ENCODE data around the gene CCSER1.
"Not testable (repeated sequence)": the region's sequence is repeated elsewhere in the genome, so short reads cannot be mapped to it uniquely, and the experiment has no call there.

CCSER1 gene

DNA sequence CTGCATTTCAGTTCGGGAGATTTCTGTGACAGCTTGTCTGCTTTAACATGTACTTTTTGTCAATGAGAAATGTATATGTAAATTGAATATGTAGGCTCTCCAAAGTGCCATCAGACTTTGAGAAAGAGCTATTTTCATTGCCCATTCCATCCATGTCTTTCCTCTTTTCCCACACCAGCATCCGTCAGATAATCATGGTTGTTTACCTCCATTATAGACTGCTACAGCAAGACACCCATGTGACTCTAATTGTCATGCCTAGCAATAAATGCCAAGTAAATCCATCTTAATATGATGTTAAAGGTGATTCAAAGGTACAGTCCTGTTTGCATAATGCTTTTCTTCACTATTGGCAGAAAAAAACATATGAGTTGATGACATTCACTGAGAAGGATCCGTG is 1157.3 kb downstream of the CCSER1 start:
- DNase-seq (ENCODE audit: low read depth): no peak

DNA sequence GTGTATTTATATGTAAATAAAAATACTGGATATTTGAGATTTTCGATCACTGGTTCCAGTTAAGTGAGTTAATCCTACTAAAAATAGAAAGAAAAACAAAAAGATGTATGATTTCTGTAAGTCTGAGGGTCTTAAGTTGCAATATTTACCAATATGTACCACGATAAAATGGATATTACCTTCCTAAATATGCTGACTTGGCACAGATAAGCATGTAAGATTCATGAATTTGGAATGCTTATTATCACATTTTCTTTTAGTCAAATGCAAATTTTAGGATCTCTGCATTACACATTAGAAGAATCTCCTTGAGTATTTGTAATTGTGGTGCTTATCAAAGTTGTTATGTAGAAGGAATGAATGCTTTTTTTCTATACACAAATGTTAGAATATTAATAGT is 1158.3 kb downstream of the CCSER1 start:
- DNase-seq (ENCODE audit: low read depth): no peak

DNA sequence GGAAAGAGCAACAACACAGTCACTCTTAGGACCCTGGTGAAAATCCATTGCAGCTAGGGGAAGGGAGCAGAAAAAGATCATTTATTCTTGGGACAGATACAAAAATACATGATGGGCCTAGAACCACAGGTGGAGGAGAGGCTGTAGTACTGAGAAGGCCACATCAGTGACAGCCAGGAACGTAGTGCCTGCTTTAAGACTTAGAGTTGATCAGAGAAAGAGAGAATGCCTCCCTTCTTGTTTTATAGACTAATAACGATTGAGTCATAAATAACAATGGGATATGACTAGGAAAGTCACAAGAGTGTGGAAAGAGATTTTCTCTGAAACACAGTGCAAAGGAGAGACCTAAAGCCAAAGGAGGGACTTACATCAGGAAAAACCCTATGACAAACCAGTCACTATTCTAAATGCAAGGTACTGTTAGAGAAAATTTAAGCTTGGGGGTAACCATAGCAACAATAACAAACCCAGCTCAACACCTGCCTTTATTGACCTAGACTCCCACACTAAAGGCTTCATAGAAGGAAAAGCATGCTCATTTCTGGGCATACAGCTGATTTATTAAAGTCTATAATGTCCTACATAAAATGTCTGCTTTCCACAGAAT is 1161.6 kb downstream of the CCSER1 start:
- DNase-seq (ENCODE audit: low read depth): no peak

DNA sequence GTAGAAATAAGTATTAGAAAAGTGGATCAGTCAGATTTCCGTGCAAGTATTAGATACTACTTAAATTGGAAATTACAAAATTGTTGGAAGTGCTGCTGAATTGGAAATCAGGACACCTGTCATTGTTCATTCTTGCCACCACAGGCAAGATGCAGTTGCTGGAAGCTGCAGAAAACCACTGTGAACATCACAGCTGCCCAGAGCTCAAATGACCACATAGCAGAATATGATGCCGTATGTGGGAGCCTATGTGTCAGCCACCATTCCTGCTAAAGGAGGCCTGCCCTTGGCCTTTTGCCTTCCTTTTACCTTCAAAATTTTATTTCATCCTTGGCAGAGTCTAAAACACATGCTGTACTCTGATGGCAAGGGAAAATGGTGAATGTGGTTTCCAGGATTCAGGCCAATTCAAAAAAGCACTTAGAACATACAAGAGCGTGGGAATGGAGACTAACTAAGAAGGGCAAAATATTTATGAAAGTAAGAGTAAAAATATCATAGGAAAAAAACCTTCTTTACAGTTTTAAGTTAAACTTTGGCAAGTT is 1171.0 kb downstream of the CCSER1 start:
- DNase-seq (ENCODE audit: low read depth): no peak

DNA sequence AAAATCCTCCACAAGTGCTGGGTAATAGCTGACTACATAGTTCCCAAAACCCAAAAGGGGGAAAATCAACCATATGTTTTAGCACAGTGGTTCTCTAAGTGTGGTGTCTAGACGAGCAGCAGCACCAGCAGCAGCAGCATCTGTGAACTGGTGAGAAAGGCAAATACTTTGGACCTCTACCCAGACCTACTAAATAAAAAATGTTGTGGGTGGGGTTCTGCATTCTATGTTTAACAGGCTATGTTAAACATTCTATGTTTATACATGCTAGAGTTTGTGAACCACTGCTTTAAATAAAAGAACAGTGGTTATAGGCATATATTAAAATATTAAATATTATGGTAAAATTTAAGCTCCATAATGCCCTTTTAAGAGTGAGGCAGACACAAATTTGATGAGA is 1171.6 kb downstream of the CCSER1 start:
- no peak for DNase-seq (ENCODE audit: low read depth)

DNA sequence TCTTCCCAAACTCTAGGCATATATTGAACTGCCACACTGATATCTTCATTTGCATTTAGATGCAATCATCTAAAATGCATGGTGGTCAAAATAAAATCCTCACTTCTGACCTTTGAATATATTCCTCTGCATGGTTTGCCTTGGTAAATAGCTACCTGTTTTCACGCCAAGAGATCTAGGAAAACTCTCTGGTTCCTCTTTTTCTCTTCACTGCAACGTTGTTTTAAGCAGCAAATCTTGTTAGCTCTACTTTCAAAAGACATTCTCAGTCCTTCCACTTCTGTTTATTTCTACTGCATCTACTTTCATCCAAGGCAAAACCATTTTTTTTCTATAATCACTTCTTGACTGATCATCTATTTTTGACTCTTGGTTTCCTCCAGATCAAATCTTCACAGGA is 1174.9 kb downstream of the CCSER1 start:
- DNase-seq (ENCODE audit: low read depth): no peak

DNA sequence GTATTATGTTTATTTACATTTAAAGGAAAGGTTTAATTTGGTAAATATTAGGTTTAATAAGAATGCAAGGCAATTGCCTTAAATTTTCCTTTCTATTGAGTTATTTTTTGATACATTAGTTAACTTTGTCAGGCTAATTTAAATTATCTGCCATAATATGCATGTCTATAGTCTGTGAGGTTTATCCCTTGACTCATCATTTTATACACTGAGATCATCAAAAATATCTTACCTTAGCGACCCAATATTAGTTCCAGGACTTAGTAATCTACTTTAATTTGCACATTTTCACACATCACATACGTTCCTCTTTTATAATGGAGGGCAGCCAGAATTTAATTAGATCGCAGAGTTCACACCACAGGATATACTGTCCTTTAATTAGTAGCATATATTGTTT is 1177.1 kb downstream of the CCSER1 start:
- no peak for DNase-seq (ENCODE audit: low read depth)

DNA sequence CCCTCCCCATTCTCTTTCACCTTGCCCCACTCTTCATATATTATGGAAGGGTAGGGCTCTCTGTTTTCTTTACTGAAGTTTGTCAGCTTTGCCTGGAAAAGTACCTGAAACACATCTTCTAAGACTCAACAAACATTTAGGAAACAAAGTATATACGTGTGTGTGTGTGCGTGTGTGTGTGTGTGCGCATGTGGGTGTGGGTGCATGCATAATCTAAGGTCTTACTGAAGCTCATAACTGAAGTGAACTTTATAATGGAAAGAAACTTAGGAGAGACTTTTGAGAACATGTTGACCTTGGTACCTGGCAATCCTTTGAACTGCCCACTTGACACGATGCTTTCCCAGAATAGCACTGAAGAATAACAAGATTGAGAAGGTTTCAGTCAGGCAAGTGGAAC is 1190.2 kb downstream of the CCSER1 start:
- DNase-seq (ENCODE audit: low read depth): no peak

DNA sequence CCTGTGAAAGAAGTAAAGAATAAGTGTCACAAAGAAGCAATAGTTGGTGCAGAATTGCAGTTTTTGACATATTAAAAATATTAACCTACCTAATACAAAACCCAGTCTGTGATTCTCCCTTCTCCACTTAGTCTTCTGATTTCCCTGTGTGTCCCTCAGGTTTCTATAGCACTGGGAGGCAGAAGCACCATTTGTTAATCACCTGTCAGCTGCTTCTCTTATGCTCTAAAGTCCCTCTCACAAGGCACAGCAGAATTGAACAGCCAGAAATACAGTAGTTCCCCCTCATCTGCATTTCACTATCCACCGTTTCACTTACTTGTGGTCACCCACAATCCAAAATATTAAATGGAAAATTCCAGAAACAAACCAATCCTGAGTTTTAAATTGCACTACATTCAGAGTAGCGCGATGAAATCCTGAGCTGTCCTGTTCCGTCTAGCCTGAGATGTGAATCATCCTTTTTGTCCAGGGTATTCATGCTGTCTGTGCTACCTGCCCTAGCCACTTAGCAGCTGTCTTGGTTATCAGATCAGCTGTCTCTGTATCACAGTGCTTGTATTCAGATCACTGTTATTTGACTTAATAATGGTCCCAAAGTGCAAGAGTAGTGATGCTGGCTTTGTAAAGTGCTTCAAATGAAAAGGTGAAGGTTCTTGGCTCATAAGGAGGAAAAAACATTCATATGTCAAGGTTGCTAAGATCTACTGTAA is 1192.5 kb downstream of the CCSER1 start:
- no peak for DNase-seq (ENCODE audit: low read depth)

DNA sequence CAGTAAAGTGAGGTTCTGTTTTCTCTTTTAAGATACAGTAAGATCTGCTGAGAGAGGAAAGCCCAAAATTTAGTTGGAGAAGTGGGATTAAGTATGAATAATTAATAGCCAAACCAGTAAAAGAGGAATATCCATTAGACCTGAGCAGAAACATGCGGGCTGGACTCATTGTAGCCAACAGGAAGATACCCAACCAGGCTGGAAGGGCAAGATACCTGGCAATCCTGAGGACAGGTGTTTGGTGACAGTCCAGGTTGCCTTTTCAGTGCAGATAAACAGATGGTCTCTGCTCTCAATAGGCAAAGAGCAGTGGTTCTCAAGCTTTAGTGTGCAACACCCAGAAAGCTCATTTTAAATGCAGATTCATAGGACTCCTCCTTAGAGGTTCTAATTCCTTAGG is 1195.8 kb downstream of the CCSER1 start:
- no peak for DNase-seq (ENCODE audit: low read depth)

DNA sequence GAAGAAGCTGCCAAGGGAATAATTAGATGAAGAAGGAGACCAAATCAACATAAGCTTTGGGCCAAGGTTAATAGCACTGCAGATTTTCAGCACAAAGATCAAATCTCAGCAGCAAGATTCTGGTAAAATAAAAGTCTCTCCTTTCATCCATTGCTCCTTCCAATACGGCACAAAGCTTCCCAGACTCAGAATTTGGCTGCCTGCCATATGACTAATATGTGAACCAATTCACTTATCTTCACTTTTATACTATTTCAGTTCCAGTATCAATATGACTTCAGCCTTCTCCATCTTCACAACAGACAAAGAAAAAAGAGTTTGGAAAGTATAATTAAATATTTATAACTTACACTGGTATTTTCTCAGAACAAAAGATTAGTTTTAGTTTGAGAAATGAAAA is 1198.3 kb downstream of the CCSER1 start:
- DNase-seq (ENCODE audit: low read depth): no peak

DNA sequence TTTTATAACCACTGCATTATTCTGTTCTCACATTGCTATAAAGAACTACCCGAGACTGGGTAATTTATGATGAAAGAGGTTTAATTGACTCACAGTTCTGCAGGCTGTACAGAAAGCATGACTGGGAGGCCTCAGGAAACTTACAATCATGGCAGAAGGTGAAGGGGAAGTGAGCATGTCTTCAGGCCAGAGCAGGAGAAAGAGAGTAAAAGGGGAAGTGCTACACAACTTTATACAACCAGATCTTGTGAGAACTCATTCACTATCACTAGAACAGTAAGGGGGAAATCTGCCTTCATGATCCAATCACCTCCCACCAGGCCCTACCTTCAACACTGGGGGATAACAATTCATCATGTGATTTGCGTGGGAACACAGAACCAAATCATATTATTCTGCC is 1199.0 kb downstream of the CCSER1 start:
- DNase-seq (ENCODE audit: low read depth): not testable (repeated sequence)

DNA sequence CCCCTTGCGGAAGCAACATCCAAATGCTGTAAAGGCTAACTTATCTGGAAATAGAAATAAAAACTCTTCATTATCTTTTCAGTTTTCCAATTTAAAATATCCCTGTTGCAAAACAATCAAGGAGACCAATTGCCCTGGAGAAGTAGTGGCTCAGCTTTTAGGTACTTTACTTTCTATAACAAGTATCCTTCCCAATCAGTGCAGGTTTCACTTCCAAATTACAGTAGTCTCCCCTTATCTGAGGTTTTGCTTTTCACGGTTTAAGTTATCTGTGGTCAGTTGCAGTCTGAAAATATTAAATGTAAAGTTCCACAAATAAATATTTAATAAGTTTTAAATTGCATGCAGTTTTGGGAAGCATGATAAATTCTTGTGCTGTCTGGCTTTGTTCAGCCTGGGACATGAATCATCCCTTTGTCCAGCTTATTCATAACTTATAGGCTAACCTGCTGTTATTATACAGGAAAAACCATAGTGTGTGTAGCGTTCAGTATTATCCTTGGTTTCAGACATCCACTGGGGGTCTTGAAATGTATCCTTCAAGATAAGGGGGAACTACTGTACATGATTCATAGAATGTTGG is 1203.5 kb downstream of the CCSER1 start:
- no peak for DNase-seq (ENCODE audit: low read depth)

DNA sequence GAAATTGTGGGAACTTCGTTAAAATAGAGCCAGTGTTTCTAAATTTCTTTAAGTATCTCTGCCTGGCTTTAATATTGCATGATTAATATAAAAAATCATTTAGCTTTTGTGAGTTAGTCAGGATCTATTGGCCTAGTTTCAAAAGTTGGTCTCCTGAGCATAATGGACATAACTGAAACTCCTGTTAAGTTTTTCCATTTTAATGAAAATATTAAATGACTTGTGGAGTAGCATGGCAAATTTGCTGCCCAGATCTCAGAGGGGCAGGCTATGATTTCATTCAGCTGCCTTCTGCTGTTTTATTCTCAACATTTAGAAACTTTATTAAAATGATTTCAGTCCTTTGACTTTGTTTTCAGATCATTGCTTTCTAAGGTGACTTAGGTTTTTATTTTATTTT is 1213.6 kb downstream of the CCSER1 start:
- DNase-seq (ENCODE audit: low read depth): no peak

DNA sequence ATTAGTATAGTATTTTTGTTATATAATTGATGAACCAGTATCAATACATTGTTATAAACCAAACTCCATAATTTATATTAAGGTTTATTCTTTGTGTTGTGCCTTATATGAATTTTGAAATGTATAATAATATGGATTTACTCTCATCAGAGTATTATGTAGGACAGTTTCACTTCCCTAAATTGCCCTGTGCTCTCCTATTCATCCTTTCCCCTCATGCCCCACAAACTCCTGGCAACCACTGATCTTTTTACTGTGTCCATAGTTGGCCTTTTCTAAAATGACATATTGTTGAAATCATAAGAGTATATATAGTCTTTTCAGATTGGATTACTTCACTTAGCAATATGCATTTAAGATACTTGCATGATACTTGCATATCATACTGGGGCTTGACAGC is 1218.4 kb downstream of the CCSER1 start:
- no peak for DNase-seq (ENCODE audit: low read depth)

DNA sequence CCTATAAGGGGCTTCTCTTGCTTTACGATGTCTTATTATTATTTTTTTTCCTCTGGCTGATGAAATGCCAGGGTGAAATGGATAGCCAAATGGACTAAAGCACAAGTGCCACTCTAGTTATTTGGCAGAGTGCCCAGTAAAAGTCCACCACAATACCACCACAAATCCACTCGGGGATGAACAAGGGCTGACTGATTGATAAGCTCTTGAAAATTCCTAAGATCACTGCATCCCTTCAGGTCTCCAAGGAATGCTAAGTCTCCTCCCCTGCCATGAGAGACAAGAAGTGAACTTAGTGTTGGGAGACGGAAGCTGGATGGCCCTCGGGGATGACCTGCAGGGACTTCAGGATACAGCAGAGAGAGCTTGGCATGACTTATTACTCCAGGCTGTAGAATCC is 1229.3 kb downstream of the CCSER1 start:
- not testable (repeated sequence) for DNase-seq (ENCODE audit: low read depth)

DNA sequence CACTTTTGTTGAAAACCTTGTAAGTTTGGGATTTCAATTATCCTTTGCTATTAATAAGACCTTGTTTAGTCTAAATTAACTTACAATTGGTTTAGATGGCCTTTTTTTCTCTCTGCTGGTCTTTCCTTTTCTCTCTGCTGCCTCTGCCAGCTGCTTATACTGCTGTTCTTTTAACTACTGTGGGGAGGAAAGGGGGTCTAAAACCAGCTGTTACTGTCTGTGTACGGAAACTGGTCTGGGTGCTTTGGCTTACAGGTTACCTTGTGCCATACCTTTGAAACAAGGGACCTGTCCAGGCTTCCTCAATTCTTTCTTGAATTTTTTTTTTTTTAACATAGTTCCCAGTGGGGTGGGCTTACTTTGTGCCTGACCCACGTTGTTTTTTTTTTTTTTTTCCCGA is 1230.8 kb downstream of the CCSER1 start:
- not testable (repeated sequence) for DNase-seq (ENCODE audit: low read depth)

DNA sequence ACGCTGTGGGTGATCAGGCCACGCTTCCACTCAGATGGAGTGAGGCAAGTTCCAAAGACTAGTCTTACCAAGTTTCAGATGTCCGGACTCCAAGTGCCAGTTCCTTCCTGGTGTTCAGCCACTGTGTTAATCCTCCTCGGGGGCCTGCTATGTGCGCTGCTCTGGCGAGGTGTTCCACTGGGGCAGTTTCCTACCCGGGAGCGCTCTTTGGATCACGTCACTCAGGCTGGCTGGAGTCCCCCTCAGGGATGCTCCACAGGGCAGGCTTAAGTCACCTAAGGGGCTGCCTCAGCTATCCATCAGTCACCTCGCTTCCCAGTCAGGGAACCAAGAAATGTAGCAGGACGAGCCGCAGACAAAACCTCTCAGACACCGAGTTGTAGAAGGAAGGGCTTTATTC is 1231.4 kb downstream of the CCSER1 start:
- DNase-seq (ENCODE audit: low read depth): not testable (repeated sequence)

DNA sequence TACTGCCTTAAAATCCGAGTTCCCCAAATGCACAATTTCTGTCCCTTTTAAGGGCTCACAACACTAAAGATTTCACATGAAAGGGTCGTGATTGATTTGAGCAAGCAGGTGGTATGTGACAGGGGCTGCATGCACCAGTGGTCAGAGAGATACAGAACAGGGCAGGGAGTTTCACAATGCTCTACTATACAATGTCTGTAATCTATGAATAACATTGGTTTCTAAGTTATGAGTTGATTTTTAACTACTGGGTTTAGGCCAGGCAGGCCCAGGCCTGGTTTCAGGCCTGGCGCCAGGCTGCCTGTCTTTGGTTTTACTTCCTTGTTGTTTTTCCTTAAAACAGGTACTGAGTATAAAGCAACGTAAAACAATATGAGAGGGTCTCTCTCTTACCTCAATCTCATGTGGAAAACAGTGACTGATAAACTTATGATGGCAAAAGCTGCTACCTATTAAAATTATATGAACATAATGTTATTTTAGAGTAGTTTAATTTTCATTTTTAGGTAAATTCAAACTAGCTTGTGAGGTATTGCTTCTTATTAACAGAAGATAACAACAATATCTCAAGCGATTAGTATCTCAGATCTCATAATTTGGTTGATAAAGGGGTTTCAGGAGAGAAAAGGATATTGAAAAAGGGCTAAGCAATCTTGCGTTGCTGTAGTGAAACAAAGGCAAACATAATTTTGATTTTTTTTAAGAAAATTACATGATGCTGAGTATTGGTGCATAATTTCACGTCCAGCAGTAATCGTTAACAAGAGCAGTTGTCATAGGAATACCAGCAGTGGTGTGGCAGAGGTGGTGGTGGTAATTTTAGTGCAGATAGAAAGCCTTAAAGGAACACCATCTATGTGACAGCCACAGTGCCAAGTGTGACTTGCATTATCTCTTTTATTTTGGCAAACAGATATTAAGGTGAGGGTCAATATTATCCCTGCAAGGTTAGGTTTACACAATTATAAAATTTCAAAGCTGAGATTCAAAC is 1232.1 kb downstream of the CCSER1 start:
- no peak for DNase-seq (ENCODE audit: low read depth)

DNA sequence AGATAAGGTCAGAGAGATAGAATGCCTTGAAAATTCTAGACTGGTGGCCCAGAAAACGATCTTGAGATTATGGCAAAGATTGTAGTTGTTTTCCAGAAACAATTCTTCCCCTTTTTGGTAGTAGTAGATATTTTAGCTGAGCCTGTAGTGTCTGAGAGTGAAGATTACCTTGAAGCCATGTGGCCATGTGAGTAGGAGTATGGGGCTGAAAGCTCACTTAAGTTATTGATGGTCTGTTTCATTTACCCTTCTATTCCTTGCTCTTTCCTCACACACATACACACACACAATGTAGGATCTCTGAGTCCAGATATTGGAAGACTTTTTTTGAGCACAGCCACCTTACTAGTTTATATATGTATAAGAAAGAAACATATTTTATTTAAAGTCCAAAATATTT is 1234.9 kb downstream of the CCSER1 start:
- no peak for DNase-seq (ENCODE audit: low read depth)

DNA sequence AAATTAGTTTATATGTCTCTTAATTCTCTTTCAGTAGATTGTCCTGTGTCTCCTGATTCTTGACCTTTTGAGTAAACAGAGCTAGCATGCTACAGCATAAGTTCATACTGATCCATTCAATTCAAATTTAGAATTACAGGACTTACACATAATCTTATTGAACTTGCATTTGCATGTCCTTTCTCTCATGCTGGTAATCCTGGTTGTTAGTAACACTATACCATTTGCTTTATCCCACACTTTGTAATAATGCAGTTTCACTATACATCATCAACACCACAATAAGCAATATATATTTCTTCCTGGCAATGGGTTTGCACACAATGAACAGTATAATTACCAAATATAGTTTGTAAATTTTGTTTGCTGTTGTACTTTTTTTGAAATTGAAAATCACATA is 1239.4 kb downstream of the CCSER1 start:
- DNase-seq (ENCODE audit: low read depth): no peak

DNA sequence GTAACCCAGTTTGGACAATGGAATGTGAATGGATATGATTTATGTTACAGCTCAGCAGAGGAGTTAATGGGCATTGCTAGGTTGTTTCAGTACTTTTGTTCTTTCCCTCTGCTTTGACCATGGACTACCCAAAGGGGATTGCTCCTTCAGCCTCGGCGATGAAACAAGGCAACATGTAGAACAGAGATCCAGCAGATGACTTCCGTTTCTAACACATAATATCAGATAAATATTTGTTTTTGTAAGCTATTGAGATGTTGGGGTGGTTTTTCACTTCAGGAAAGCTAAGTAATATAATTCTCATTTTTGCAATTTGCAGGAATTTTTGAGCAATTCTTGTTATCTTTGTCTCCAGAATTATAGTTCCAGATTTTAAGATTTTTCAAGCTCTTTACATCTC is 1241.9 kb downstream of the CCSER1 start:
- no peak for DNase-seq (ENCODE audit: low read depth)
